ENCODE results near the gene CTAG2.
"Not testable (repeated sequence)": the region's sequence is repeated elsewhere in the genome, so short reads cannot be mapped to it uniquely, and the experiment has no call there.

DNA sequence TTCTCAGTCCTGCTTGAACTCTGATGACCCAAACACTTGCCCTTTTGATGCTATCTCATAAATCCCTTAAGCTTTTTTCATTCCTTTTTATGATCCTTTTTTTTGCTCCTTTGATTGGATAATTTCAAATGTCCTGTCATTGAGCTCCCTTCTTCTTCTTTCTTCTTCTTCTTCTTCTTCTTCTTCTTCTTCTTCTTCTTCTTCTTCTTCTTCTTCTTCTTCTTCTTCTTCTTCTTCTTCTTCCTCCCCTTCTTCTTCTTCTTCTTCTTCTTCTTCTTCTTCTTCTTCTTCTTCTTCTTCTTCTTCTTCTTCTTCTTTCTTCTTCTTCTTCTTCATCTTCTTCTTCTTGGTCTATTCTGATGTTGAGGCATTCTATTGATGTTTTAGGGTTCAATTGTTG, 18.7 kb upstream of the CTAG2 start:
- TF ChIP-seq, protein P1, sequence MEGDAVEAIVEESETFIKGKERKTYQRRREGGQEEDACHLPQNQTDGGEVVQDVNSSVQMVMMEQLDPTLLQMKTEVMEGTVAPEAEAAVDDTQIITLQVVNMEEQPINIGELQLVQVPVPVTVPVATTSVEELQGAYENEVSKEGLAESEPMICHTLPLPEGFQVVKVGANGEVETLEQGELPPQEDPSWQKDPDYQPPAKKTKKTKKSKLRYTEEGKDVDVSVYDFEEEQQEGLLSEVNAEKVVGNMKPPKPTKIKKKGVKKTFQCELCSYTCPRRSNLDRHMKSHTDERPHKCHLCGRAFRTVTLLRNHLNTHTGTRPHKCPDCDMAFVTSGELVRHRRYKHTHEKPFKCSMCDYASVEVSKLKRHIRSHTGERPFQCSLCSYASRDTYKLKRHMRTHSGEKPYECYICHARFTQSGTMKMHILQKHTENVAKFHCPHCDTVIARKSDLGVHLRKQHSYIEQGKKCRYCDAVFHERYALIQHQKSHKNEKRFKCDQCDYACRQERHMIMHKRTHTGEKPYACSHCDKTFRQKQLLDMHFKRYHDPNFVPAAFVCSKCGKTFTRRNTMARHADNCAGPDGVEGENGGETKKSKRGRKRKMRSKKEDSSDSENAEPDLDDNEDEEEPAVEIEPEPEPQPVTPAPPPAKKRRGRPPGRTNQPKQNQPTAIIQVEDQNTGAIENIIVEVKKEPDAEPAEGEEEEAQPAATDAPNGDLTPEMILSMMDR (IDR thresholded peaks at IDR 0.05) = not testable (repeated sequence)
- TF ChIP-seq, protein P2, sequence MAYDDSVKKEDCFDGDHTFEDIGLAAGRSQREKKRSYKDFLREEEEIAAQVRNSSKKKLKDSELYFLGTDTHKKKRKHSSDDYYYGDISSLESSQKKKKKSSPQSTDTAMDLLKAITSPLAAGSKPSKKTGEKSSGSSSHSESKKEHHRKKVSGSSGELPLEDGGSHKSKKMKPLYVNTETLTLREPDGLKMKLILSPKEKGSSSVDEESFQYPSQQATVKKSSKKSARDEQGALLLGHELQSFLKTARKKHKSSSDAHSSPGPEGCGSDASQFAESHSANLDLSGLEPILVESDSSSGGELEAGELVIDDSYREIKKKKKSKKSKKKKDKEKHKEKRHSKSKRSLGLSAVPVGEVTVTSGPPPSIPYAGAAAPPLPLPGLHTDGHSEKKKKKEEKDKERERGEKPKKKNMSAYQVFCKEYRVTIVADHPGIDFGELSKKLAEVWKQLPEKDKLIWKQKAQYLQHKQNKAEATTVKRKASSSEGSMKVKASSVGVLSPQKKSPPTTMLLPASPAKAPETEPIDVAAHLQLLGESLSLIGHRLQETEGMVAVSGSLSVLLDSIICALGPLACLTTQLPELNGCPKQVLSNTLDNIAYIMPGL (CRISPR knock-in tag; IDR thresholded peaks at IDR 0.05) = not testable (repeated sequence)
- TF ChIP-seq, protein P3, sequence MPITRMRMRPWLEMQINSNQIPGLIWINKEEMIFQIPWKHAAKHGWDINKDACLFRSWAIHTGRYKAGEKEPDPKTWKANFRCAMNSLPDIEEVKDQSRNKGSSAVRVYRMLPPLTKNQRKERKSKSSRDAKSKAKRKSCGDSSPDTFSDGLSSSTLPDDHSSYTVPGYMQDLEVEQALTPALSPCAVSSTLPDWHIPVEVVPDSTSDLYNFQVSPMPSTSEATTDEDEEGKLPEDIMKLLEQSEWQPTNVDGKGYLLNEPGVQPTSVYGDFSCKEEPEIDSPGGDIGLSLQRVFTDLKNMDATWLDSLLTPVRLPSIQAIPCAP (CRISPR knock-in tag; IDR thresholded peaks at IDR 0.05) = not testable (repeated sequence)
- not testable (repeated sequence) for TF ChIP-seq SP1 (CRISPR knock-in tag; conservative IDR thresholded peaks at IDR 0.05); TCF7 (CRISPR knock-in tag; IDR thresholded peaks at IDR 0.05; ENCODE audit: low read depth); TEAD1 (CRISPR knock-in tag; IDR thresholded peaks at IDR 0.05); NR3C1 (CRISPR knock-in tag; conservative IDR thresholded peaks at IDR 0.05; ENCODE audit: low read depth); ESRRA (CRISPR knock-in tag; IDR thresholded peaks at IDR 0.05; ENCODE audit: borderline replicate concordance); ZNF423 (CRISPR knock-in tag; IDR thresholded peaks at IDR 0.05)
- TF ChIP-seq, protein P4, sequence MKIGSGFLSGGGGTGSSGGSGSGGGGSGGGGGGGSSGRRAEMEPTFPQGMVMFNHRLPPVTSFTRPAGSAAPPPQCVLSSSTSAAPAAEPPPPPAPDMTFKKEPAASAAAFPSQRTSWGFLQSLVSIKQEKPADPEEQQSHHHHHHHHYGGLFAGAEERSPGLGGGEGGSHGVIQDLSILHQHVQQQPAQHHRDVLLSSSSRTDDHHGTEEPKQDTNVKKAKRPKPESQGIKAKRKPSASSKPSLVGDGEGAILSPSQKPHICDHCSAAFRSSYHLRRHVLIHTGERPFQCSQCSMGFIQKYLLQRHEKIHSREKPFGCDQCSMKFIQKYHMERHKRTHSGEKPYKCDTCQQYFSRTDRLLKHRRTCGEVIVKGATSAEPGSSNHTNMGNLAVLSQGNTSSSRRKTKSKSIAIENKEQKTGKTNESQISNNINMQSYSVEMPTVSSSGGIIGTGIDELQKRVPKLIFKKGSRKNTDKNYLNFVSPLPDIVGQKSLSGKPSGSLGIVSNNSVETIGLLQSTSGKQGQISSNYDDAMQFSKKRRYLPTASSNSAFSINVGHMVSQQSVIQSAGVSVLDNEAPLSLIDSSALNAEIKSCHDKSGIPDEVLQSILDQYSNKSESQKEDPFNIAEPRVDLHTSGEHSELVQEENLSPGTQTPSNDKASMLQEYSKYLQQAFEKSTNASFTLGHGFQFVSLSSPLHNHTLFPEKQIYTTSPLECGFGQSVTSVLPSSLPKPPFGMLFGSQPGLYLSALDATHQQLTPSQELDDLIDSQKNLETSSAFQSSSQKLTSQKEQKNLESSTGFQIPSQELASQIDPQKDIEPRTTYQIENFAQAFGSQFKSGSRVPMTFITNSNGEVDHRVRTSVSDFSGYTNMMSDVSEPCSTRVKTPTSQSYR (CRISPR knock-in tag; IDR thresholded peaks at IDR 0.05) = not testable (repeated sequence)
- TF ChIP-seq, protein P5, sequence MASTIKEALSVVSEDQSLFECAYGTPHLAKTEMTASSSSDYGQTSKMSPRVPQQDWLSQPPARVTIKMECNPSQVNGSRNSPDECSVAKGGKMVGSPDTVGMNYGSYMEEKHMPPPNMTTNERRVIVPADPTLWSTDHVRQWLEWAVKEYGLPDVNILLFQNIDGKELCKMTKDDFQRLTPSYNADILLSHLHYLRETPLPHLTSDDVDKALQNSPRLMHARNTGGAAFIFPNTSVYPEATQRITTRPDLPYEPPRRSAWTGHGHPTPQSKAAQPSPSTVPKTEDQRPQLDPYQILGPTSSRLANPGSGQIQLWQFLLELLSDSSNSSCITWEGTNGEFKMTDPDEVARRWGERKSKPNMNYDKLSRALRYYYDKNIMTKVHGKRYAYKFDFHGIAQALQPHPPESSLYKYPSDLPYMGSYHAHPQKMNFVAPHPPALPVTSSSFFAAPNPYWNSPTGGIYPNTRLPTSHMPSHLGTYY (CRISPR knock-in tag; IDR thresholded peaks at IDR 0.05) = not testable (repeated sequence)
